OCI-LY7 (cell line): ENCODE data around the gene HELZ. TPM values are rescaled to one million over a fixed set of nuclear protein-coding genes. Genes with fewer than 3 reads are reported as not detected.

ENCODE experiments used
- BruUV-seq: library from RNA; stranded (reverse); fragments of 400-500 nt; replicated peaks from 2 replicates; lab custom pipeline; 2021; lab: Mats Ljungman, UMichigan
- CTCF ChIA-PET: fragments of 300-600 bp; sonication (Branson Sonifier 250); formaldehyde crosslinking; loops from one replicate; lab custom pipeline; 2022; ENCODE audit warnings: antibody characterized with exemption; ENCODE audit not compliant: unreplicated experiment; lab: Charles Lee
- POLR2A ChIA-PET: fragments of 300-600 bp; sonication (Branson Sonifier 250); formaldehyde crosslinking; loops from one replicate; lab custom pipeline; 2022; ENCODE audit warnings: antibody characterized with exemption; lab: Charles Lee
- DNase-seq: peaks from one replicate; pipeline ENCODE4 v3.0.0-alpha.2; 2015; ENCODE audit warnings: low spot score
- H2AFZ ChIP-seq: fragments of 200-600 bp; sonication (generic), shearing (Covaris generic); 2 replicates; pipeline ENCODE4 v1.6.1; 2014; ENCODE audit warnings: mild to moderate bottlenecking, antibody characterized with exemption, low read length, moderate library complexity
- H3K27ac ChIP-seq: fragments of 200-600 bp; sonication (generic); 2 replicates; pipeline ENCODE4 v1.5.1; 2014; ENCODE audit warnings: mixed run types, low read depth, mild to moderate bottlenecking, moderate library complexity, low read length, inconsistent platforms; ENCODE audit not compliant: poor library complexity, severe bottlenecking
- H3K36me3 ChIP-seq: fragments of 200-600 bp; sonication (generic); 2 replicates; pipeline ENCODE4 v1.6.1; 2014; ENCODE audit warnings: mild to moderate bottlenecking, antibody characterized with exemption, low read length, moderate library complexity, mixed read lengths; ENCODE audit not compliant: insufficient read depth
- H3K4me1 ChIP-seq: fragments of 200-600 bp; sonication (generic); 2 replicates; pipeline ENCODE4 v1.5.1; 2014; ENCODE audit warnings: mild to moderate bottlenecking, low read length; ENCODE audit not compliant: insufficient read depth, poor library complexity, severe bottlenecking
- H3K4me2 ChIP-seq: fragments of 200-600 bp; sonication (generic); 2 replicates; pipeline ENCODE4 v1.6.1; 2014; ENCODE audit warnings: mild to moderate bottlenecking, low read length
- H3K4me3 ChIP-seq: fragments of 200-600 bp; sonication (generic); 2 replicates; pipeline ENCODE4 v1.5.1; 2014; ENCODE audit warnings: mild to moderate bottlenecking, low read depth, low read length; ENCODE audit not compliant: poor library complexity, severe bottlenecking
- H3K79me2 ChIP-seq: fragments of 200-600 bp; sonication (generic); 2 replicates; pipeline ENCODE4 v1.6.1; 2016; ENCODE audit warnings: low read depth, mild to moderate bottlenecking, low read length, moderate library complexity, mixed read lengths; ENCODE audit not compliant: insufficient read depth
- H3K9me2 ChIP-seq: fragments of 200-600 bp; sonication (generic); 2 replicates; pipeline ENCODE4 v1.6.1; 2016; ENCODE audit warnings: mild to moderate bottlenecking, low read length, mixed read lengths; ENCODE audit not compliant: insufficient read depth
- H3K9me3 ChIP-seq: fragments of 200-600 bp; sonication (generic); 2 replicates; pipeline ENCODE4 v1.6.1; 2014; ENCODE audit warnings: mild to moderate bottlenecking, mixed run types, low read length, mixed read lengths
- H4K20me1 ChIP-seq: fragments of 200-600 bp; sonication (generic); 2 replicates; pipeline ENCODE4 v1.6.1; 2014; ENCODE audit warnings: mild to moderate bottlenecking, antibody characterized with exemption, low read length, moderate library complexity, mixed read lengths; ENCODE audit not compliant: insufficient read depth
- EZH2phosphoT487 ChIP-seq: fragments of 200-600 bp; sonication (generic); IDR thresholded peaks from 2 replicates; pipeline ENCODE4 v1.6.1; 2018; ENCODE audit warnings: low read depth, borderline replicate concordance, mild to moderate bottlenecking, mixed run types, antibody characterized with exemption, low read length, moderate library complexity, mixed read lengths
- intact Hi-C: fragments of 100-400 bp; cut with micrococcal nuclease; formaldehyde crosslinking; loops from one replicate; pipeline ENCODE4 v1.10.0; 2022; ENCODE audit not compliant: unreplicated experiment
- total RNA-seq, 2 experiments: library from RNA; depleted of rRNA in 1 of 2; stranded (reverse); fragments of >200 nt in 1 of 2; shearing (Covaris generic) in 1 of 2; gene quantifications; 2 replicates each; pipeline ENCODE4 v1.2.3, GENCODE V29; 2014 to 2022
- TF ChIP-seq, protein P1 (sequence below): fragments of 200-600 bp; sonication (generic); conservative IDR thresholded peaks from 2 replicates; pipeline ENCODE4 v1.5.1; 2014; ENCODE audit warnings: mild to moderate bottlenecking, antibody characterized with exemption, low read length, moderate library complexity, mixed read lengths

HELZ gene
- total RNA-seq, 2 experiments from 2014 or later: 33.9 to 58.9 TPM

DNA sequence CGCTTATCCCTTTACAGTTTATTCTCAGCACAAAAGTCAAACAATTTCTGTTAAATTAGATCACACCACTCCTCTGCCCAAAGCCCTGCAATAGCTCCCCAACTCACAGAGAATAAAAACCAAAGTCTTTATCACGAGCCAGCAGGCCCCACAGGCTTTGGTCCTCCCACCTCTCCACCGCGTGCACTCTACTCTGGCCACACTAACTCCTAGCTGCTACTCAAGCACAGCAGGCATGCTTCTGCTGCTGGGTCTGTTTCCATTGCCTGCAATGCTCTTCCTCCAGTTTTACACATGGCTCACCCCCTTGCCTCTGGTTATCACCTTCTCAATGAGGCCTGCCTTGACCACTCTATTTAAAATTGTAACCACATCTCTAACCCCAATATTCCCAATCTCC is 27.6 kb downstream of the HELZ start:
- H3K9me2 ChIP-seq: no peaks in the 10 kb centered on the region
- H3K27ac ChIP-seq: no peak overlapping the region
- H3K79me2 ChIP-seq: 0 out of 2 replicates have a peak, but pooled peaks cover 6% of the 10 kb centered on the region
- peaks cover 75% of the 10 kb centered on the region for H3K36me3 ChIP-seq
- no peaks in the 10 kb centered on the region for H3K4me1 ChIP-seq
- no peak overlapping the region for H2AFZ ChIP-seq
- H3K4me2 ChIP-seq: no peak overlapping the region
- CTCF ChIA-PET: no interaction called here
- TF ChIP-seq, protein P1, sequence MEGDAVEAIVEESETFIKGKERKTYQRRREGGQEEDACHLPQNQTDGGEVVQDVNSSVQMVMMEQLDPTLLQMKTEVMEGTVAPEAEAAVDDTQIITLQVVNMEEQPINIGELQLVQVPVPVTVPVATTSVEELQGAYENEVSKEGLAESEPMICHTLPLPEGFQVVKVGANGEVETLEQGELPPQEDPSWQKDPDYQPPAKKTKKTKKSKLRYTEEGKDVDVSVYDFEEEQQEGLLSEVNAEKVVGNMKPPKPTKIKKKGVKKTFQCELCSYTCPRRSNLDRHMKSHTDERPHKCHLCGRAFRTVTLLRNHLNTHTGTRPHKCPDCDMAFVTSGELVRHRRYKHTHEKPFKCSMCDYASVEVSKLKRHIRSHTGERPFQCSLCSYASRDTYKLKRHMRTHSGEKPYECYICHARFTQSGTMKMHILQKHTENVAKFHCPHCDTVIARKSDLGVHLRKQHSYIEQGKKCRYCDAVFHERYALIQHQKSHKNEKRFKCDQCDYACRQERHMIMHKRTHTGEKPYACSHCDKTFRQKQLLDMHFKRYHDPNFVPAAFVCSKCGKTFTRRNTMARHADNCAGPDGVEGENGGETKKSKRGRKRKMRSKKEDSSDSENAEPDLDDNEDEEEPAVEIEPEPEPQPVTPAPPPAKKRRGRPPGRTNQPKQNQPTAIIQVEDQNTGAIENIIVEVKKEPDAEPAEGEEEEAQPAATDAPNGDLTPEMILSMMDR: no peak
- no peak for TF ChIP-seq EZH2phosphoT487
- intact Hi-C loops: no loop called here
- H4K20me1 ChIP-seq: no peaks in the 10 kb centered on the region
- DNase-seq: no peak
- H3K9me3 ChIP-seq: no peaks in the 10 kb centered on the region
- H3K4me3 ChIP-seq: no peak overlapping the region
- POLR2A ChIA-PET: no interaction called here
- BruUV-seq: no TSS peak

DNA sequence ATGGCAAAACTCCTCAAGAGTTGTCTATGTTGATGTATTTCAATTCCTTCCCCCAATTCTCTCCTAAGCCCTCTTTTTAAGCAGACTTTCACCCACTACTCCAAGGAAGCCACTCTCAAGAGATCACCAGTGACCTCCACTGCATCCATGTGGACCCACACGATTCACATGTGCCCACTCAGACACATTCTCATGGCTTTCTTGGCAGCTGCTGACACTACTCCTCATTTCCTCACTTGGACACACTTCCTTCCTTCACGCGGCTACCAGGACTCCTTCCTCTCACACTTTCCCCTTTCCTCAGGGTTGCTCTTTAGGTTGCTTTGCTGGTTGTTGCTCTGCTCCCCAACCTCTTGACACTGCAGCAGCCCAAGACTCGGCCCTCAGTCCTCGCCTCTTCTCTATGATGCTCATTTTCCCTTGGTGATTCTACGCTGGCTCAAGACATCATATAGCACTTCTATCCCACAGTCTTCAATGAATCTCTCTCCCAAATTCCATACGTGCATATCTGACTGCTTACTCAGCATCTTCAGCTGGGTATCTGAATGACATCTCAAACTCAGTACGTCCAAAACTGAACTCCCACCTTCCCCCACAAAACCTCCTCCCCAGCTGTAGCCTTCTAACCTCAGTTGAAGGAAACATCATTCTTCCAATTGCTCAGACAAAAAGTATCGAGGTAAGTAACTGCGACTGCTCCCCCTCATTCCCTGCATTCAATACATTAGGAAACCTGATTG is 28.2 kb downstream of the HELZ start:
- DNase-seq: no peak

More for the DNA sequence above, 28.2 kb downstream of the HELZ start:
- no peak overlapping the region for H3K4me3 ChIP-seq
- ChIA-PET CTCF (no interaction called here), POLR2A (no interaction called here)
- H2AFZ ChIP-seq: no peak overlapping the region
- no peaks in the 10 kb centered on the region for H3K9me2 ChIP-seq
- H3K36me3 ChIP-seq: peaks cover 71% of the 10 kb centered on the region
- intact Hi-C loops: no loop called here
- H3K9me3 ChIP-seq: no peaks in the 10 kb centered on the region
- H3K4me1 ChIP-seq: no peaks in the 10 kb centered on the region
- no peak overlapping the region for H3K4me2 ChIP-seq
- TF ChIP-seq, protein P1: no peak
- no peak for TF ChIP-seq EZH2phosphoT487
- H4K20me1 ChIP-seq: no peaks in the 10 kb centered on the region
- no TSS peak for BruUV-seq
- no peak overlapping the region for H3K27ac ChIP-seq
- 0 out of 2 replicates have a peak, but pooled peaks cover 6% of the 10 kb centered on the region for H3K79me2 ChIP-seq
